Choroid plexus epithelial cell (primary cell): ENCODE data around the gene LDLRAD2.
A peak's percentile ranks its signal among the peaks of the same experiment; 100 is the strongest.

Experiments
- DNase-seq: peaks from one replicate; pipeline ENCODE4 v3.0.0-alpha.2; 2010; ENCODE audit warnings: low read depth
- H3K4me3 ChIP-seq: 2 replicates; pipeline ENCODE4 v1.5.1; 2011; ENCODE audit warnings: low read depth, mild to moderate bottlenecking, control low read depth, low read length, moderate library complexity
- TF ChIP-seq, protein P1 (sequence below): conservative IDR thresholded peaks from 2 replicates; pipeline ENCODE4 v1.5.1; 2011; ENCODE audit warnings: low read depth, mild to moderate bottlenecking, control low read depth, inconsistent platforms, low read length, moderate library complexity

Gene LDLRAD2

DNA sequence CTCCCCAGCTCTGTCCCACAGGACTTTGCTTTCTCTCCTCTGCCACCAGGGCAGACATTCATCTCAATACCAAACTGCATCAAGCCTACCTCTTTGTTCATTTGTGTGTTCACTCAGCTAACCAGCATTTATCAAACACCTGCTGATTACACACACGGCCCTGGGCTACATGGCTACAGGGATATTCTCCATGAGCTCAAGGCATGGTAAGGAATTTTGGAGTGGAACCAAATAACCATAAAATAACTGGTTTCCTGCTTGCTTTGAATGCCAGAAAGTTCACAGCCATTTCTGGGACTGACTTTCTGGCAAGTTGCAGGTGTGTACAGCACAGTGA is 54.6 kb downstream of the LDLRAD2 start:
- TF ChIP-seq, protein P1, sequence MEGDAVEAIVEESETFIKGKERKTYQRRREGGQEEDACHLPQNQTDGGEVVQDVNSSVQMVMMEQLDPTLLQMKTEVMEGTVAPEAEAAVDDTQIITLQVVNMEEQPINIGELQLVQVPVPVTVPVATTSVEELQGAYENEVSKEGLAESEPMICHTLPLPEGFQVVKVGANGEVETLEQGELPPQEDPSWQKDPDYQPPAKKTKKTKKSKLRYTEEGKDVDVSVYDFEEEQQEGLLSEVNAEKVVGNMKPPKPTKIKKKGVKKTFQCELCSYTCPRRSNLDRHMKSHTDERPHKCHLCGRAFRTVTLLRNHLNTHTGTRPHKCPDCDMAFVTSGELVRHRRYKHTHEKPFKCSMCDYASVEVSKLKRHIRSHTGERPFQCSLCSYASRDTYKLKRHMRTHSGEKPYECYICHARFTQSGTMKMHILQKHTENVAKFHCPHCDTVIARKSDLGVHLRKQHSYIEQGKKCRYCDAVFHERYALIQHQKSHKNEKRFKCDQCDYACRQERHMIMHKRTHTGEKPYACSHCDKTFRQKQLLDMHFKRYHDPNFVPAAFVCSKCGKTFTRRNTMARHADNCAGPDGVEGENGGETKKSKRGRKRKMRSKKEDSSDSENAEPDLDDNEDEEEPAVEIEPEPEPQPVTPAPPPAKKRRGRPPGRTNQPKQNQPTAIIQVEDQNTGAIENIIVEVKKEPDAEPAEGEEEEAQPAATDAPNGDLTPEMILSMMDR: no peak
- no peak overlapping the region for H3K4me3 ChIP-seq
- DNase-seq: no peak

DNA sequence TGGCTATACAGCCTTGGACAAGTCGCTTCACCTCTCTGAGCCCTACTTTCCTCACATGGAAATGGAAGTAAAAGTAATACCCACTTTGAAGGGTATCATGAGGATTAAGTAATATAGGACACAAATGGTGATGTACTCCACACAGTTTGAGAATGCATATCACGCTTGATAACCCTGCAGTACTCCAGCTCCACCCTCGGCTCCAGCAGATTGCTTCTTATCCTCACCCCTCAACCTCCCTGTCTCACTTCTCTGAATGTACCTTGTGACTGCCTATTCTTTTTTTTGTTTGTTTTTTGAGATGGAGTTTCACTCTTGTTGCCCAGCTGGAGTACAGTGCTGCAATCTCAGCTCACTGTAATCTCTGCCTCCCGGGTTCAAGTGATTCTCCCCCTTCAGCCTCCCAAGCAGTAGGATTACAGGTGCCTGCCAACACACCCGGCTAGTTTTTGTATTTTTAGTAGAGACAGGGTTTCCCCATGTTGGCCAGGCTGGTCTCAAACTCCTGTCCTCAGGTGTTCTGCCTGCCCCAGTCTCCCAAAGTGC is 55.5 kb downstream of the LDLRAD2 start:
- TF ChIP-seq, protein P1: no peak
- DNase-seq: no peak
- H3K4me3 ChIP-seq: no peak overlapping the region

DNA sequence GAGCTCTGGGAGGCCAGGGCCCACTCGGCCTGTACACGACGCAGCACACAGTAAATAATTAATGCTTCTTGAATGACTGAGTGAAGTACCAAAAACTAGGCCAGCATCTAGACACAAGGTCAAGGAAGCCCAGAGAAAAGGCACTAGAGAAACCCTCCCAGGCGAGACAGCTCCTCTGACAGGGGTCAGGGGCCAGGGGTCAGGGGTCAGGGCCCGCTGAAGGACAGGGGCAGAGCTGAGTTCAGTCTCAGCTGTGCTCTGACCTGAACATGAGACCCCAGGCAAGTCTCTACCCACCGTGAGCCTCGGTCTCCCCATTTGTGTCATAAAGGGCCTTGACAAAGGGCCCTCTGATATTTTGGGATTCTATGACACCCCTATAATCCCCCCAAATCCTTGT is 56.4 kb downstream of the LDLRAD2 start:
- no peak overlapping the region for H3K4me3 ChIP-seq
- TF ChIP-seq, protein P1: no peak
- no peak for DNase-seq

DNA sequence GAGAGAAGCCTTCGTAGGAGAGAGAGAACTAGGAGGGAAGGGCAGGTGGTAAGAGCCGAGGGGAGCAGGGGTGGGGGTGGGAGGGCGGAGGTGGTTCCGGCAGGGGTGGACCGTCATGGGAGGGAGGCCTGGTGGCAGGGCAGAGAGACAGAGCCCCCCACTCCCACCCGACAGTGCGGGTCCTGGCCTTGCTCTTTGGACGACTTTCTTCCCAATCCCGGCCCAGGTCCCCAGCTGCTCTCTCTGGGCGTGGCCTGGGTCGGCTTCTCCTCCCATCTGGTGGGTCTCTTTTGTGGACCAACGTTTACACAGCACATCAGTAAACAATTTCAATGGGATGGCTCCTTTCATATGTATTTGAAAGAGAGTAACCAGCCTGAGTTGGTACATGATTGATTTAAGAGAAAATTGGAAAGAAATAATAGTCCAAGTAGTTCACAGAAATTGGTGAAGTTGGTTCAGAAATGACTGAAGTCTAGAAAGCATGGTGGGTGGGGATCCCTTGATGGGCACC is 56.9 kb downstream of the LDLRAD2 start:
- H3K4me3 ChIP-seq: no peak overlapping the region
- no peak for DNase-seq
- TF ChIP-seq, protein P1: no peak

- TF ChIP-seq, protein P1: no peak
- DNase-seq: peak; percentile 74
- H3K4me3 ChIP-seq: no peak overlapping the region
Observed at GRCh38 chr1:21869620-21870121, 57.6 kb downstream of the LDLRAD2 start.

DNA sequence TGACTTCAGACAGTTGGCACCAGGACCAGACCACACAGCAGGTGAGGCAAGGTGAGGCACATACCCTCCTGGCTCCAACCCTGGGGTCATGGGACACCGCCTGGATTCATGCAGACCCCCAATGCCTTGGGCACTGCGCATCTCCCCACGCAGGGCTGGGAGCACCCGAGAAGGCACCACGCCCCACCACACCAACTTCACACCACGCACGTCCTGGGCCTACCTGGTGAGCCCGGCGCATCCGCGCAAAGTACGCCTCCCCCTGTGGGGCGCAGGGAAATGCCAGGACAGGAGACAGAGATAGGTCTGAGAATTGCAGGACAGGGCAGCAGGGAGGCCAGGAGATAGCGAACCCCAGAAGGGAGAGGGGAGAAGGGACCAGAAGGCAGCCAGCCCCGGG is 58.5 kb downstream of the LDLRAD2 start:
- TF ChIP-seq, protein P1: no peak
- no peak overlapping the region for H3K4me3 ChIP-seq
- no peak for DNase-seq

DNA sequence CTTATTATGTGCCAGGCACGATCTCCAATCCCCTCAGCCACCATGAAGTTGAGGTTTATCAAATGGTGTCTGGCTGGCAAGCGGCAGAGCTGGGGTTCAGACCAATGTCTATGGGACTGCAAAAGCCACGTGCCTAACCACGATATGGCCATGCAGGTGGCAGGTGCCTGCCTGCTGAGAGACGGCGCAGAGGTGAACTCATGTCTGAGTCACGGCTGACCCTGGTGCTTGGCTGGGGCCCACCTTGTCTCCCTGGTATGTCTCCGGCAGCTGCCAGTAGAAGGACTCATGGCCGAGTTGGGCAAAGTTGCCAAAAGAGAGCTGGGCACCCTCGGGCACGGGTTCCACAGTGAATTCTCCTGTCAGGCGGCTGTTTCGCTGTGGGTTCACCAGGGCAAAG is 59.9 kb downstream of the LDLRAD2 start:
- DNase-seq: no peak
- H3K4me3 ChIP-seq: no peak overlapping the region
- TF ChIP-seq, protein P1: no peak
